CD14-positive monocyte (primary cell): ENCODE results near the gene MAML3. TPM values are rescaled to one million over a fixed set of nuclear protein-coding genes. Genes with fewer than 3 reads are reported as not detected.

Experiments
- DNase-seq, 3 donors: peaks; one replicate each; pipeline ENCODE4 v3.0.0-alpha.2; 2011 to 2022
- H2AFZ ChIP-seq: 2 replicates; pipeline ENCODE4 v1.6.0; 2012; ENCODE audit warnings: mild to moderate bottlenecking, low read depth, low read length, inconsistent platforms; ENCODE audit not compliant: insufficient read depth, poor library complexity, severe bottlenecking
- H3K27ac ChIP-seq, 2 donors: 1 replicate in 1 of 2; 2 replicates in 1 of 2; pipeline ENCODE4 v1.5.1; 2012 to 2013; ENCODE audit warnings: low read length in 2 of 2, control low read depth in 1 of 2, inconsistent platforms in 1 of 2, low read depth in 1 of 2, mild to moderate bottlenecking in 1 of 2
- H3K27me3 ChIP-seq, 2 donors: one replicate each; pipeline versions ENCODE4 v1.6.0 to v1.6.1; 2011 to 2013; ENCODE audit warnings: low read length in 2 of 2; ENCODE audit not compliant: control insufficient read depth in 2 of 2, insufficient read depth in 2 of 2
- H3K36me3 ChIP-seq, 2 donors: replicated peaks in 1 of 2; 1 replicate in 1 of 2; 2 replicates in 1 of 2; pipeline versions ENCODE4 v1.5.1 to v1.6.1; 2012 to 2013; ENCODE audit warnings: low read length in 2 of 2, control low read depth in 1 of 2, inconsistent platforms in 1 of 2, mild to moderate bottlenecking in 1 of 2; ENCODE audit not compliant: insufficient read depth in 2 of 2, control insufficient read depth in 1 of 2
- H3K4me1 ChIP-seq, 2 donors: 1 replicate in 1 of 2; 2 replicates in 1 of 2; pipeline versions ENCODE4 v1.5.1 to v1.6.1; 2012 to 2013; ENCODE audit warnings: low read length in 2 of 2, control low read depth in 1 of 2, inconsistent platforms in 1 of 2, mild to moderate bottlenecking in 1 of 2, moderate library complexity in 1 of 2; ENCODE audit not compliant: insufficient read depth in 2 of 2, control insufficient read depth in 1 of 2
- H3K4me2 ChIP-seq: replicated peaks from 2 replicates; pipeline ENCODE3; 2012; ENCODE audit warnings: low read length, moderate library complexity, mild to moderate bottlenecking; ENCODE audit not compliant: poor library complexity, severe bottlenecking; ENCODE audit errors: extremely low read depth
- H3K4me3 ChIP-seq, 3 experiments: fragments of 200-600 bp in 1 of 3; sonication (generic) in 1 of 3; replicated peaks in 1 of 3; 1 replicate in 2 of 3; 2 replicates in 1 of 3; pipeline ENCODE4 v1.5.1; 2011 to 2013; ENCODE audit warnings: low read length in 3 of 3, mild to moderate bottlenecking in 3 of 3, control low read depth in 2 of 3, low read depth in 2 of 3, inconsistent platforms in 1 of 3, moderate library complexity in 1 of 3
- H3K79me2 ChIP-seq: 2 replicates; pipeline ENCODE4 v1.6.0; 2012; ENCODE audit warnings: mild to moderate bottlenecking, control low read depth, inconsistent platforms, low read length, moderate library complexity; ENCODE audit not compliant: insufficient read depth
- H3K9ac ChIP-seq: 2 replicates; pipeline ENCODE4 v1.6.0; 2017; ENCODE audit warnings: low read length, mild to moderate bottlenecking; ENCODE audit not compliant: insufficient read depth, poor library complexity, severe bottlenecking
- H3K9me3 ChIP-seq, 2 donors: replicated peaks in 1 of 2; 1 replicate in 1 of 2; 2 replicates in 1 of 2; pipeline versions ENCODE4 v1.5.1 to v1.6.1; 2012 to 2013; ENCODE audit warnings: low read length in 2 of 2, control low read depth in 1 of 2; ENCODE audit not compliant: control insufficient read depth in 1 of 2, insufficient read depth in 1 of 2
- H4K20me1 ChIP-seq: 2 replicates; pipeline ENCODE4 v1.6.0; 2012; ENCODE audit warnings: mild to moderate bottlenecking, low read length, control low read depth, moderate library complexity; ENCODE audit not compliant: insufficient read depth
- H3K27ac Mint-ChIP-seq, 7 donors: one replicate each; pipeline ENCODE4 v1.8.0; 2020; ENCODE audit warnings: mild to moderate bottlenecking in 7 of 7, mixed read lengths in 7 of 7, moderate library complexity in 6 of 7, inconsistent platforms in 2 of 7
- H3K27me3 Mint-ChIP-seq, 3 donors: one replicate each; pipeline ENCODE4 v1.8.0; 2021 to 2022; ENCODE audit warnings: low read depth in 3 of 3, mild to moderate bottlenecking in 3 of 3, mixed read lengths in 3 of 3, moderate library complexity in 3 of 3, inconsistent platforms in 1 of 3
- H3K36me3 Mint-ChIP-seq, 2 donors: one replicate each; pipeline ENCODE4 v1.8.0; 2020; ENCODE audit warnings: mixed read lengths in 2 of 2, inconsistent platforms in 1 of 2, mild to moderate bottlenecking in 1 of 2
- H3K4me1 Mint-ChIP-seq: one replicate; pipeline ENCODE4 v1.8.0; 2020; ENCODE audit warnings: mild to moderate bottlenecking, mixed read lengths
- H3K4me3 Mint-ChIP-seq, 2 donors: one replicate each; pipeline ENCODE4 v1.8.0; 2020; ENCODE audit warnings: mild to moderate bottlenecking in 2 of 2, mixed read lengths in 2 of 2, moderate library complexity in 1 of 2
- H3K9me3 Mint-ChIP-seq, 7 donors: one replicate each; pipeline ENCODE4 v1.8.0; 2020 to 2022; ENCODE audit warnings: mixed read lengths in 7 of 7, mild to moderate bottlenecking in 6 of 7, moderate library complexity in 6 of 7, inconsistent platforms in 2 of 7
- WGBS: methylation state at CpG from one replicate; pipeline ENCODE4 v1.1.5; 2013; ENCODE audit warnings: missing lambda C conversion rate; ENCODE audit not compliant: insufficient coverage; 5-methylcytosine and 5-hydroxymethylcytosine counted together
- intact Hi-C, 2 donors: fragments of 100-400 bp; cut with micrococcal nuclease; formaldehyde crosslinking; loops; one replicate each; pipeline versions ENCODE4 v1.15.0 to v1.15.1; 2023
- polyA plus RNA-seq, 3 donors: library from polyadenylated mRNA; depleted of rRNA in 1 of 3; unstranded in 2 of 3; stranded (reverse) in 1 of 3; fragments of 300-500 nt in 2 of 3; fragments of >200 nt in 1 of 3; fragmentation: Illumina TruSeq in 2 of 3; gene quantifications; 1 replicate in 2 of 3; 2 replicates in 1 of 3; pipeline ENCODE4 v1.2.3, GENCODE V29; 2012 to 2021
- TF ChIP-seq, protein P1 (sequence below): fragments of 200-600 bp; IDR thresholded peaks from one replicate; pipeline ENCODE4 v1.8.0; 2022; ENCODE audit warnings: antibody characterized with exemption, mild to moderate bottlenecking

Gene MAML3
- polyA plus RNA-seq, 3 donors = 1.5 to 6.5 (median 2.3) TPM

DNA sequence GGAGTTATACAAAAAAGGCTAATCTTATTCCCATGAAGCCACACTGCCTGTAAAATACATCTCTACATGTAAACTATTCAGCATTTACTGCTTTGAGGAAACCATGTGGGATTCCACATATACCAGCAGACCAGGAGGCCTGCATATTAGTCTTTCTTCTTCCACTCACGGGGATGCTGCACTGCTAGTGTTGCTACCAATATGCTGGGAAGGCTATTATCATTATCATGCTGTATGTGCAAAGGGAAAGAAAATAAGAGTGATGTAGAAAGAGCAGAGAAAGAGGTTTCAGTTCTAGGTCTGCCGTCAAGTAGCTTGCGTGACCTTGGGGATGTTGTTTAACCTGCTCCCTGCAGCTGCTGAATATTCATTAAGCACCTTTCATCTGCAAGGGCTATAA lies 427.4 kb downstream of the MAML3 start:
- no peak overlapping the region for H3K27ac ChIP-seq
- Mint-ChIP-seq H3K9me3 (no peaks in the 10 kb centered on the region), H3K27ac (no peak overlapping the region), H3K27me3 (peaks cover 0 to 2% (median 0%) of the 10 kb centered on the region in 3 donors), H3K4me1 (no peaks in the 10 kb centered on the region), H3K4me3 (no peak overlapping the region), H3K36me3 (peaks cover 68 to 78% of the 10 kb centered on the region in 2 donors)
- no peaks in the 10 kb centered on the region for H3K4me1 ChIP-seq
- intact Hi-C loops = no loop called here
- no peak for DNase-seq
- no CpG with 5 or more reads among the region's 3 CpGs for WGBS
- no peaks in the 10 kb centered on the region for H4K20me1 ChIP-seq
- H3K9me3 ChIP-seq = no peaks in the 10 kb centered on the region
- H3K4me3 ChIP-seq = no peak overlapping the region
- peaks cover 39 to 91% of the 10 kb centered on the region in 2 donors for H3K36me3 ChIP-seq
- no peaks in the 10 kb centered on the region for H3K79me2 ChIP-seq
- no peaks in the 10 kb centered on the region for H3K27me3 ChIP-seq
- TF ChIP-seq, protein P1, sequence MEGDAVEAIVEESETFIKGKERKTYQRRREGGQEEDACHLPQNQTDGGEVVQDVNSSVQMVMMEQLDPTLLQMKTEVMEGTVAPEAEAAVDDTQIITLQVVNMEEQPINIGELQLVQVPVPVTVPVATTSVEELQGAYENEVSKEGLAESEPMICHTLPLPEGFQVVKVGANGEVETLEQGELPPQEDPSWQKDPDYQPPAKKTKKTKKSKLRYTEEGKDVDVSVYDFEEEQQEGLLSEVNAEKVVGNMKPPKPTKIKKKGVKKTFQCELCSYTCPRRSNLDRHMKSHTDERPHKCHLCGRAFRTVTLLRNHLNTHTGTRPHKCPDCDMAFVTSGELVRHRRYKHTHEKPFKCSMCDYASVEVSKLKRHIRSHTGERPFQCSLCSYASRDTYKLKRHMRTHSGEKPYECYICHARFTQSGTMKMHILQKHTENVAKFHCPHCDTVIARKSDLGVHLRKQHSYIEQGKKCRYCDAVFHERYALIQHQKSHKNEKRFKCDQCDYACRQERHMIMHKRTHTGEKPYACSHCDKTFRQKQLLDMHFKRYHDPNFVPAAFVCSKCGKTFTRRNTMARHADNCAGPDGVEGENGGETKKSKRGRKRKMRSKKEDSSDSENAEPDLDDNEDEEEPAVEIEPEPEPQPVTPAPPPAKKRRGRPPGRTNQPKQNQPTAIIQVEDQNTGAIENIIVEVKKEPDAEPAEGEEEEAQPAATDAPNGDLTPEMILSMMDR = no peak
- H2AFZ ChIP-seq = no peak overlapping the region
- no peak overlapping the region for H3K4me2 ChIP-seq
- no peak overlapping the region for H3K9ac ChIP-seq

DNA sequence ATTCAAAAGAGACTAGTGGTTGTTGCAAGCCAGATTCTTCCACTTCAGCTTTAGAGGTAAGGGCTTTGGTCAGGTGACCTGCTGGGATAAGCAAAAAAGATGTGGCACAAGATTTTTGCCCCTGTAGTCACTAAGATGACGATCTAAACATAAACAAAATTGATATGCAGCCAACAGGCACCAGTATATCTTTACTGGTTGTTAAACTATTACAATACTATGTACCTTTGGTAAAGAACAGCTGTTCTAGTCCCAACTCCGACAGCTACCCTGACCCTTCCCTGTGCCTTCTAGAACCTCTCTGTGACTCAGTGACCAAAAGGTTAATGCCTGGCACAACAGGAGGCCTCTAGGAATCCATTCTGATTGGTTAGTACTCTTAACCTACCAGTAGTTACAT lies 428.7 kb downstream of the MAML3 start:
- intact Hi-C loops = no loop called here
- Histone ChIP-seq H4K20me1 (no peaks in the 10 kb centered on the region), H2AFZ (no peak overlapping the region), H3K79me2 (no peaks in the 10 kb centered on the region), H3K4me1 (no peaks in the 10 kb centered on the region), H3K9ac (no peak overlapping the region), H3K4me3 (no peak overlapping the region), H3K4me2 (no peak overlapping the region), H3K36me3 (peaks cover 36 to 96% of the 10 kb centered on the region in 2 donors), H3K9me3 (no peaks in the 10 kb centered on the region), H3K27me3 (no peaks in the 10 kb centered on the region), H3K27ac (no peak overlapping the region)
- peaks cover 0 to 2% (median 0%) of the 10 kb centered on the region in 3 donors for H3K27me3 Mint-ChIP-seq
- H3K27ac Mint-ChIP-seq = no peak overlapping the region
- no peaks in the 10 kb centered on the region for H3K9me3 Mint-ChIP-seq
- no peak overlapping the region for H3K4me3 Mint-ChIP-seq
- TF ChIP-seq, protein P1 = no peak
- peaks cover 59 to 74% of the 10 kb centered on the region in 2 donors for H3K36me3 Mint-ChIP-seq
- no CpG with 5 or more reads among the region's 2 CpGs for WGBS
- no peak for DNase-seq
- no peaks in the 10 kb centered on the region for H3K4me1 Mint-ChIP-seq
